ENCODE results near the gene SORCS2.

Gene SORCS2

GRCh38 chr4:7394681-7395451 is 202.5 kb downstream of the SORCS2 start:
- DNase-seq (ENCODE audit: low spot score), result no peak
- CTCF ChIA-PET, result interaction anchor here (0.6 kb wide), 2 partner anchors 18 to 62 kb away, joined by 3 to 5 read pairs; no protein-coding TSS in a partner anchor

GRCh38 chr4:7395645-7396044 is 203.3 kb downstream of the SORCS2 start:
- CTCF ChIA-PET, result no interaction called here
- no peak for DNase-seq (ENCODE audit: low spot score)
- POLR2A ChIA-PET (ENCODE audit: low non-redundant PET), result no interaction called here
- no peak overlapping the region for H3K27ac ChIP-seq
- TF ChIP-seq CTCF (conservative IDR thresholded peaks at IDR 0.05; ENCODE audit: low read depth), result no peak

More at GRCh38 chr4:7394681-7395451, 202.5 kb downstream of the SORCS2 start:
- POLR2A ChIA-PET (ENCODE audit: low non-redundant PET), result no interaction called here
- TF ChIP-seq CTCF (conservative IDR thresholded peaks at IDR 0.05; ENCODE audit: low read depth), result no peak
- no peak overlapping the region for H3K27ac ChIP-seq

GRCh38 chr4:7396186-7396910 is 204.0 kb downstream of the SORCS2 start:
- CTCF ChIA-PET, result interaction anchor here (1.7 kb wide), 1 partner anchor 61 kb away, joined by 4 read pairs; no protein-coding TSS in a partner anchor

GRCh38 chr4:7397206-7398103 is 205.1 kb downstream of the SORCS2 start:
- TF ChIP-seq CTCF (conservative IDR thresholded peaks at IDR 0.05; ENCODE audit: low read depth), result no peak
- ChIA-PET POLR2A (ENCODE audit: low non-redundant PET) (no interaction called here), CTCF (interaction anchor here (0.7 to 1.7 kb wide), 2 partner anchors 37 to 62 kb away, joined by 3 to 4 read pairs; partner anchors contain the start of gene PSAPL1)
- peak overlapping the region; percentile 91 for H3K27ac ChIP-seq
- peak; percentile 71 for DNase-seq (ENCODE audit: low spot score)

More at GRCh38 chr4:7396186-7396910, 204.0 kb downstream of the SORCS2 start:
- no peak for DNase-seq (ENCODE audit: low spot score)
- H3K27ac ChIP-seq, result peak overlapping the region; percentile 24; the same call in 1 of the 2 replicates
- no peak for TF ChIP-seq CTCF (conservative IDR thresholded peaks at IDR 0.05; ENCODE audit: low read depth)
- POLR2A ChIA-PET (ENCODE audit: low non-redundant PET), result no interaction called here

GRCh38 chr4:7398104-7398423 is 205.7 kb downstream of the SORCS2 start:
- TF ChIP-seq CTCF (conservative IDR thresholded peaks at IDR 0.05; ENCODE audit: low read depth), result no peak
- ChIA-PET CTCF (interaction anchor here (0.7 kb wide), 1 partner anchor 37 kb away, joined by 3 read pairs; the partner anchor contains the start of gene PSAPL1), POLR2A (ENCODE audit: low non-redundant PET) (no interaction called here)
- peak; percentile 40 for DNase-seq (ENCODE audit: low spot score)
- H3K27ac ChIP-seq, result peak overlapping the region; percentile 91

All from RWPE1 (cell line).